Endothelial cell (in vitro differentiated cells): ENCODE results near the gene ADORA2B. TPM values are rescaled to one million over a fixed set of nuclear protein-coding genes. Genes with fewer than 3 reads are reported as not detected.

Experiments used
- DNase-seq: peaks from one replicate; pipeline ENCODE4 v3.0.0; 2021; ENCODE audit warnings: low spot score
- H3K27ac Mint-ChIP-seq: one replicate; pipeline ENCODE4 v1.8.0; 2021; ENCODE audit warnings: mixed read lengths, inconsistent platforms; ENCODE audit not compliant: unreplicated experiment
- H3K27me3 Mint-ChIP-seq: one replicate; pipeline ENCODE4 v1.8.0; 2021; ENCODE audit warnings: mild to moderate bottlenecking, moderate library complexity, mixed read lengths, inconsistent platforms; ENCODE audit not compliant: unreplicated experiment
- H3K36me3 Mint-ChIP-seq: one replicate; pipeline ENCODE4 v1.8.0; 2021; ENCODE audit warnings: mild to moderate bottlenecking, low read depth, mixed read lengths, inconsistent platforms; ENCODE audit not compliant: unreplicated experiment
- H3K4me1 Mint-ChIP-seq: one replicate; pipeline ENCODE4 v1.8.0; 2021; ENCODE audit warnings: mild to moderate bottlenecking, mixed read lengths, inconsistent platforms; ENCODE audit not compliant: unreplicated experiment
- H3K4me3 Mint-ChIP-seq: one replicate; pipeline ENCODE4 v1.8.0; 2021; ENCODE audit warnings: mild to moderate bottlenecking, mixed read lengths, inconsistent platforms; ENCODE audit not compliant: unreplicated experiment
- H3K9me3 Mint-ChIP-seq: one replicate; pipeline ENCODE4 v1.8.0; 2021; ENCODE audit warnings: mixed read lengths, inconsistent platforms; ENCODE audit not compliant: unreplicated experiment
- CTCF ChIP-seq: fragments of 200-600 bp; sonication (generic); IDR thresholded peaks from one replicate; pipeline ENCODE4 v1.5.0; 2021; ENCODE audit warnings: antibody characterized with exemption; ENCODE audit not compliant: unreplicated experiment
- total RNA-seq: library from RNA; stranded (reverse); fragmentation: NEBNext Ultra II Directional; extraction: Animal tissue kit (Norgen Biotek cat#: 25700); gene quantifications from one replicate; pipeline ENCODE4 v1.2.1, GENCODE V29; 2021; ENCODE audit not compliant: unreplicated experiment

Gene ADORA2B
- total RNA-seq, 1 donor from 2014 or later, result 5.2 TPM

GRCh38 chr17:15947271-15947670 lies 2.3 kb downstream of the ADORA2B start:
- Mint-ChIP-seq H3K27me3 (peaks cover 24% of the 10 kb centered on the region), H3K4me3 (no peak overlapping the region), H3K9me3 (no peaks in the 10 kb centered on the region), H3K4me1 (peaks cover 30% of the 10 kb centered on the region), H3K36me3 (peaks cover 17% of the 10 kb centered on the region), H3K27ac (no peak overlapping the region)
- no peak for TF ChIP-seq CTCF
- no peak for DNase-seq

GRCh38 chr17:15947976-15948752 lies 3.2 kb downstream of the ADORA2B start:
- no peak for TF ChIP-seq CTCF
- H3K27ac Mint-ChIP-seq, result no peak overlapping the region
- no peaks in the 10 kb centered on the region for H3K9me3 Mint-ChIP-seq
- H3K36me3 Mint-ChIP-seq, result peaks cover 17% of the 10 kb centered on the region
- no peak for DNase-seq
- H3K4me3 Mint-ChIP-seq, result no peak overlapping the region
- peaks cover 24% of the 10 kb centered on the region for H3K27me3 Mint-ChIP-seq
- peaks cover 21% of the 10 kb centered on the region for H3K4me1 Mint-ChIP-seq

GRCh38 chr17:15951368-15952047 lies 6.6 kb downstream of the ADORA2B start:
- peaks cover 11% of the 10 kb centered on the region for H3K4me1 Mint-ChIP-seq
- H3K27me3 Mint-ChIP-seq, result peaks cover 8% of the 10 kb centered on the region
- H3K36me3 Mint-ChIP-seq, result peaks cover 8% of the 10 kb centered on the region
- no peaks in the 10 kb centered on the region for H3K9me3 Mint-ChIP-seq
- H3K4me3 Mint-ChIP-seq, result no peak overlapping the region
- TF ChIP-seq CTCF, result no peak
- no peak overlapping the region for H3K27ac Mint-ChIP-seq
- no peak for DNase-seq

GRCh38 chr17:15952048-15952532 lies 7.2 kb downstream of the ADORA2B start:
- peaks cover 4% of the 10 kb centered on the region for H3K27me3 Mint-ChIP-seq
- H3K9me3 Mint-ChIP-seq, result no peaks in the 10 kb centered on the region
- peaks cover 6% of the 10 kb centered on the region for H3K36me3 Mint-ChIP-seq
- no peak overlapping the region for H3K4me3 Mint-ChIP-seq
- TF ChIP-seq CTCF, result no peak
- no peak for DNase-seq
- no peak overlapping the region for H3K27ac Mint-ChIP-seq
- H3K4me1 Mint-ChIP-seq, result peaks cover 6% of the 10 kb centered on the region
